GM19099 (cell line): ENCODE results near the gene ENPP6.

Source experiments
- POLR2A ChIP-seq: IDR thresholded peaks from 3 replicates; pipeline ENCODE4 v1.6.1; 2011; ENCODE audit warnings: low read depth; ENCODE audit not compliant: insufficient read length; ENCODE audit errors: extremely low read depth

The ENPP6 gene

DNA sequence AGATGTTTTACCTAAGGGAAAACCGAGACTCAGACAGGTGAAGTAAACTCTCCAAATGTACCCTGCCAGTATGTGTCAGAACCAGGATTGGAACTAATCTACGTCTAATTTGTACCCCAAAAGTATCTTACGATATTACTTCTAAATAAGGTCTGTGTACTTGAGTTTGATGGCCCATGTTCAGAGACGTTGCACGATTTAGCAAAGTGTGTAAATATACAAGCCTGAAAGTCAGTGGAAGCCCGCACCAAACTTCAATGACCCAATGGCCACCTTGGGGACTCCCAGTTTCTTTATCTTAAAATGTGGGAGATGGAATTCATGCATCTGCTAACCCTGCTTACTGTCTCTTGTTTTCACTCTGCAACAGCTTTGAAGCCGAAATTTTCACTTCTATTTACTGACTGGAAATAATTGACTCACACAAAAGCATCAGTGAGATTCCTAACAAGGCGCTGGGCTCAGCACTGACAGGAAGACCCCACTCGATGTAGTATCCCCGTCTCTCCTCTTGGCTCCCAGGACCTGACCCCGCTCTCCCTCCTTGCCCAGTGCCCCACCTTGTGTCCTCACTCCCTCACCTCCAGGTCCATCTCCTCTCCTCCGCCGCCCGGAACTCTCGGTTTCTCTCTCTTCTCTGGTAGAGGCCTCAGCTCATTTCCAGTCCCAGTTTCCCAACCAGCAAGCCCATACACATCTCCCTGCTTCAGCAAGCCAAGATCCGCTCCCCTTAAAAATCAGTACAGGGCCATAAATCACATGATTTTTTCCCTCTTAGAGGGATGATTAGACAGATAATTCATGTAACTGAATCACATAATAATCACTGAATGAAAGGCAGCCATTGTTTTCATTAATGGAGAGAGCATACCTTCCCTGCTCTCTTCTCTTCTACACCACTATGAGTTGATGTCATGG lies 42.8 kb downstream of the ENPP6 start:
- TF ChIP-seq POLR2A = no peak

DNA sequence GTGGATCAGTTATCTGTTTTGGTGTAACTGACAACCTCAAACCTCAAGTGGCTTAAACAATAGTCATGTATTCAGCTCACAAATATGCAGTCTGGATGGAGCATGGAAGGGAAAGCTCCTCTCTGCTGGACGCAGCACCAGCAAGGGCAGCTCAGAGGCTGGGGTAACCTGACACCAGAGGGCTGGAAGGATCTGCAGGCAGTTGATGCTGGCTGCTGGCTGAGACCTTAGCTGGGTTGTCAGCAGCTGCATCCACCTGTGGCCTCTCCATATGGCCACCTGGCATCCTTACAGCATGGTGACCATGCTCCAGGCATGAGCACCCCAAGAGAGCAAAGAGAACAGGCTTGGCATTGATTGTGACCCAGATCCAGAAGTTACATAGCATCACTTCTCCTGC lies 46.7 kb downstream of the ENPP6 start:
- no peak for TF ChIP-seq POLR2A

DNA sequence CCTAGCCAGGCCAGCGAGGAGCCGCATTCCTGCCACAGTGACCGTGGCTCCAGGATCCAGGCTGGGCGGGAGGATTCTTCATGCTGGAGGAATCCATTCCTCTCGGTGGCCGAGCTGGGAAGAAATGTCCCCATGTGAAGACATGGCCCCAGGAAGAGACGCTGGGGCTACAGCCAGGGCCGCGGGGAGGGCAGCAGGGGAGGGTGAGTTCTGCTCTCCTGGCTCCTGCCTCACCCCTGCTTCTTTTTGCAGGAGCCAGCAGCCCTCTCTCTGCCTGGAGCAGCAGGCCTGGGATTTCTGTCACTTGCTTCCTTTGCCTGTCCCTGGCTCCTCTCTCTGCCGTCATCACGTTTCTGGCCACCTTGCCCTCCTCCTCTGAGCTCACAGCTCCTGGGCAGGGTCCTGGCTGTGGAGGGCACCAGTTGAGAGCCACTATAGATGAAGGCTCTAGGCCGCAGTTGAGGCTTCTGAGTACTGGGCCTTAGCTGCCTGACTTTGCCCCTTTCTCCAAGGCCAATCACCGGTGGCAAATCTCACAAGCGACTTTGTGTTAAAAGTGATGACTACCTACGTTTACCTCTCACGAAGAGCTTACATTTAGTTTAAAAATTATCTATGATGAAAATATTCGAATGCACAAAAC lies 48.3 kb downstream of the ENPP6 start:
- TF ChIP-seq POLR2A = no peak

- no peak for TF ChIP-seq POLR2A
Observed at GRCh38 chr4:184168406-184169019, 49.2 kb downstream of the ENPP6 start.

- no peak for TF ChIP-seq POLR2A
Observed at GRCh38 chr4:184167576-184167975, 50.1 kb downstream of the ENPP6 start.

DNA sequence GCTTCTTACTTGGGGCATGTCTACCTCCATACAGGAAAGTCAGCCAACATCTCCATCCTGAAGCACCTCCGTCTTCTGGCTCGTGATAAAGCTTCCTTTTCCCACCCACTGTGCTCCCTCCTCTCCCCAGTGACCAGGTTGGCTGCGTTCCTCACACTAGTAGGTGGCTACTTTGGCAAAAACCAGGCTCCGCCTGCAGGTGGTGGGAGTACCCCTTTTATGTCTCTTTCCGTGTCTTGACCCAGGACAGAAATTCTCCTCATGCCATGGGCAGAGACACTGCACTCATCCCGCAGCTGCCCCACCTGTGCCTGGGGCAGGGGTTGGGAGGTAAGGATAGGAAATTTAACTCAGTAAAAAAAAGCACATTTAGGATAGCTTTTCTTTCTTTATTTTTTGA lies 50.9 kb downstream of the ENPP6 start:
- no peak for TF ChIP-seq POLR2A

DNA sequence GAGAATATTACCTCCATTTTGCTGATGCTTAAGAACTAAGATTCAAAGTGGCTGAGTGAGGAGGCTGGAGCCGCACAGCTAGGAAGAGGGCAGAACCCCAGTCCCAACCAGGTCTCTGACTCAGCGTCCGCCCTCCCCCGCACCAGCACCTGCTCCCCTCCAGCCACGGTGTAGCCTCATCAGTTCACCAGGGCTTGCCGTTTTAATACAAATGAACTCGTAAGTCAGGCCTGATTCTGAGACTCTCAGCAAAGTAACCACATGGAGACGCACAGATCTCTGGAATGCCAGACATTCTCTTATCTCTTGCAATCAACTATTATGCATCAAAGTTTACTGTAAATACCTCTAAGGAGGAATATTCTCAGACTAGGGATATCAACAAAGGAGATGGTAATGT lies 52.4 kb downstream of the ENPP6 start:
- TF ChIP-seq POLR2A = no peak

DNA sequence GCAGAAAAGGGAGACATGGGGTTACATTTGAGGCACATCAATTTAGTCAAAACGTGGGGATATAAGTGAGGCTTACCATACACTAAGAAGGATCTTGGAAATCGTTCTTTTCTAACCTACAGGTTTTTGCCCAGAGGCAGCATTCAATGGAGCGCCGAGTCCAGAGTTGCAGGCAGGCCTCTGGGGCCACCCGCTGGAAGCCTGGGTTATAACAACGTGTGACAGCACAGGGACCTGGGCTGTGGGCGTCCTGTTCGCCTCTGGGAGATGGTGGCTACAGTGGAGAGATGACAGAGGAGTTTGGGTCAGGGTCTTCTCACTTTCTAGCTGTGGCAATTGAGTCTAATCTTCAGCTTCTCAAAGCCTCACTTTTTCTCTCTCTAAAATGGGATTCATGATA lies 53.9 kb downstream of the ENPP6 start:
- TF ChIP-seq POLR2A = no peak

DNA sequence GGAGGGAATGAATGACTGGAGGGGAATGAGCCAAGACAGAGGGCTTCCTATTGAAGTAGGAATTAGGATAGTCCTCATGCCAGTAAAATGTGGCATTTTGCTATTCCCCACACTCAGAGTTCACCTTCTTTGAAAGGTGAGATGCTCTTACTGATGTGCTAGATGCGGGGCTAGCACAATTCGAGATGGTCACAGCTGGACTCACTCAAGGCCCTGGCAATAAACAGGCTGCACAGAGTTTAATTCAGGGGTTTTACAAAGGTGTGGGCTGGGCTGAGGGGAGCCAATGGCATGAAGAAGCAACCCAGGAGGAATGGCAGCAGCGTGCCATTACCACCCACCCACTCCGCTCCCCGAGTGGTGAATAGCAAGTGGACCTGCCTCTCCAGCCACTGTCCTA lies 55.1 kb downstream of the ENPP6 start:
- TF ChIP-seq POLR2A = no peak

DNA sequence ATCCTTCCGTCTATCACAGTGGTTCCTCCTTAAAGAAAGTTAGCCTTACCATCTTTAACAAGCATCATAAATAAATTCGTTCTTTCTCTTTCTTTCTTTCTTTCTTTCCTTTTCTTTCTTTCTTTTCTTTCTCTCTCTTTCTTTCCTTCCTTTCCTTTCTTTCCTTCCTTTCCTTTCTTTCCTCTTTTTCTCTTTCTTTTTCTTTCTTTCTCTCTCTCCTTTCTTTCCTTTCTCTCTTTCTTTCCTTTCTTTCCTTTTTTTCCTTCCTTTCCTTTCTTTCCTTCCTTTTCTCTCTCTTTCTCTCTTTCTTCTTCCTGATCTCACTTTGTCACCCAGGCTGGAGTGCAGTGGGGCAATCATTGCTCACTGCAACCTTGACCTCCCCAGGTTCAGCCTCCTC lies 60.4 kb downstream of the ENPP6 start:
- no peak for TF ChIP-seq POLR2A

- no peak for TF ChIP-seq POLR2A
Observed at GRCh38 chr4:184156163-184156920, 61.3 kb downstream of the ENPP6 start.

DNA sequence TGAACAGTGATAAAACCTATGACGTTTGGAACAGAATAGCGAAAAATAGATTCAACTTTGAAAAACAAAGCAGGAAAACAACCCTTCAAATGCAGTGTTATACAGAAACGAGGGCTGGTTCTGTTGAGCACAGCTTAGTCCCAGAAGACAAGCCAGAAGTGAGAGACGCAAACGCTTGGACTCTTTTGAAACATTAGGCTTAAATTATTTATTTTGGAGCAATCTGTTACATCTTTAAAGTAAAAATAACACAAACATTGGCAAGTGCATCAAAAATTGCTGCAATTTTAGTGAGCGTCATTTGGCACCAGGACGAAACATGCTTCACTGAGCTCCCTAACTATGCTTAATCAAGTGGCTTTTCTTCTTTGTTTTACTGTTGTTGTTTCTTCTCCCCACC lies 63.5 kb downstream of the ENPP6 start:
- no peak for TF ChIP-seq POLR2A

- no peak for TF ChIP-seq POLR2A
Observed at GRCh38 chr4:184153781-184154180, 63.9 kb downstream of the ENPP6 start.

DNA sequence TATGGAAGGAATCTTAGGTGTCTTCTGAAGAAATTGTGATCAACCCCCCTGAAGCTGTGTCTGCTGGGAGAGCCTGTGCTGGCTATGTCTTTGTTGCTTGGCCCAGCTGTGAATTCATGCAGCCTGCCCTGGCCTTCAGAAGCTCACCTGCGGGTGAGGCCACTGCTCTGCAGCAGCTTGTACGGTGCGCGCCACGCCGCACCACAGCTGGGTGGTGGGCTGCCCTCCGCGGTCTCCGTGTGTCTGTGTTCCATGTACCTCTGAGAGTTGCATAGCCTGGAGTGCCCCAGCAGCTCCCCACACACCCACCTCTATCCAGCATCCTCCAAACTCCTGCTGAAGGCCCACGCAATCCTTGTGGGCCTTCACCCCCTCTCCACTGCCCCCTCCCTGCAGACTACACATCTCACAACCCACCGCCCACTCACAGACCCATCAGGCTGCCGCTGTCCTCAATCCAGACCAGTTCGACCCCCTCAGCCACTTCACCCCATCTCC lies 65.6 kb downstream of the ENPP6 start:
- no peak for TF ChIP-seq POLR2A
